ENCODE data around the gene CRYBB3. TPM values are rescaled to one million over a fixed set of nuclear protein-coding genes. Genes with fewer than 3 reads are reported as not detected.

The CRYBB3 gene
- total and polyA plus RNA-seq, 2 donors (not counting 3 experiments of a cell fraction or from before 2014, with no cell fraction given) = 0.59 to 1.2 TPM

DNA sequence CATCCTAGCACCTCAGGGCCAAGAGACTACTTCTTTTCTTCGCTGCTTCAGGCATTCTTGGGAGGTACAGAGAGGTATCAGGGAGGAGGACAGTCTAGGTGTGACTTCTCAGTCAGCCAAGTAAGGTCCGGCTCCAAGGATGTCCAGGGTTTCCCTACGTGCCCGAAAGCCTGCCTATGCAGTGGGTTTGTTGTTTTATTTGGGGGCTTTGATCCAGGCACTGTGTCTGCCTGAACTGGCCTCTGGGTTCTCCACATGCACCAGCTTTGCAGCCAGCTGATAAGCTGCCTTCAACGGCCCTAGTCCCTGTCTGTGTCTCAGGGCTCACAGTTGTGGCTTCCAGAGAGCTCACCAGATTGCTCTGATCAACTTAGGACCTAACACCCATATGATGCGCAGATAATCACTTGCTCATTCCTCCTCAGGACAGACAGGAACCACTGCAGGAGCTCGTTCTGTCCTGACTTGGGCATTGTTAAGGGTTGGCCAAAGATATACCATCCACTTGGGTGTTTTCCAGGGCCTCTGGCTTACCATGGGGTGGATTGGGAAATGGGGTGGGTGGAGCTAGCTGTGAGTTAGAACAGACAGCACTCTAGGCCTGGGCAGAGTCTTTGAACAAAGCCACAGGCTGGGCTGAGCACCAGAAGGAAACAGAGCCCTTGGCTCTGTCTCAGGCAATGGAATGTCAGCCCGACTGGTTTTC, 45.5 kb upstream of the CRYBB3 start:
- intact Hi-C loops (cut with micrococcal nuclease) = no loop called here
- no peak overlapping the region for H3K27ac ChIP-seq (ENCODE audit: insufficient read depth, low read depth, low read length)
- CTCF ChIA-PET = interaction anchor here (0.7 to 1.8 kb wide), 5 partner anchors 11 to 48 kb away, joined by 3 to 12 read pairs (median 4); no protein-coding TSS in a partner anchor
- H2AFZ ChIP-seq (ENCODE audit: low read depth, low read length) = no peak overlapping the region
- dilution Hi-C loops (cut with MboI; ENCODE audit: extremely low pct_ligation_motif_present, low sequenced_read_pairs) = no loop called here
- no peak overlapping the region for H3K4me2 ChIP-seq (ENCODE audit: insufficient read depth, low read length)
- peaks cover 3% of the 10 kb centered on the region for H3K4me1 ChIP-seq (ENCODE audit: control insufficient read depth, extremely low read depth, insufficient read depth, low read length)
- no peaks in the 10 kb centered on the region for H4K20me1 ChIP-seq (replicated peaks; ENCODE audit: control insufficient read depth, extremely low read depth, insufficient read depth, low read length)
- H3K36me3 ChIP-seq (ENCODE audit: control insufficient read depth in 2 of 2, extremely low read depth in 1 of 2, insufficient read depth in 2 of 2, low read length in 2 of 2) = no peaks in the 10 kb centered on the region
- no peaks in the 10 kb centered on the region for H3K79me2 ChIP-seq (ENCODE audit: control insufficient read depth, insufficient read depth, low read length)
- POLR2A ChIA-PET = interaction anchor here (1.0 kb wide), 1 partner anchor 48 kb away, joined by 3 read pairs; no protein-coding TSS in a partner anchor
- no peaks in the 10 kb centered on the region for H3K9me1 ChIP-seq (replicated peaks; ENCODE audit: control insufficient read depth, extremely low read depth, insufficient read depth, low read length)
- FAIRE-seq (peak; percentile 83), DNase-seq (ENCODE audit: low read depth, low spot score) (peak; percentile 55)
- no TSS peak for BruUV-seq (replicated peaks)
- H3K9me3 ChIP-seq (replicated peaks; ENCODE audit: control insufficient read depth, insufficient read depth, low read length) = no peaks in the 10 kb centered on the region
- no peak overlapping the region for H3K9ac ChIP-seq (replicated peaks; ENCODE audit: extremely low read depth, insufficient read depth, low read length)
- H3K4me3 ChIP-seq (replicated peaks in 1 of 3; ENCODE audit: insufficient read depth in 1 of 3, low read depth in 1 of 3, low read length in 3 of 3) = no peak overlapping the region
- TF ChIP-seq JUN (IDR thresholded peaks at IDR 0.05; ENCODE audit: borderline replicate concordance, insufficient read depth, insufficient read length, low read depth) = no peak
- no peaks in the 10 kb centered on the region for H3K27me3 ChIP-seq (ENCODE audit: control insufficient read depth in 2 of 2, insufficient read depth in 2 of 2, low read length in 2 of 2)

DNA sequence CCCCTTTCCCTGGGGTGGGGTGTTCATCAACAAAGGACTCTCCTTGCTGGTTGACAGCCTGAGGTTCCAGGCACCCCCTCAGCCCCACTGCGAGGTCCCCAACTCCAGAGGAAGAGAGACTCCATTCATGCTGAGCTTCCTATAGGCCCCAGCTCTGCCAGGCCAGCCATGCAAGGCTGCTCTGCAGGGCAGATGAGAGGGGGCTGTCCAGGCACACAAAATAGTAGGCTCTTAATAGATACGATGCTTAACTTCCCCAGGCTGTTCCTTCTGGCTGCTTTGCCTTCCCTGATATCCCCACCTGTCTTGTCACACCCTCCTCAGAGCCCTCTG, 45.0 kb upstream of the CRYBB3 start:
- no peaks in the 10 kb centered on the region for H3K9me3 ChIP-seq (replicated peaks; ENCODE audit: control insufficient read depth, insufficient read depth, low read length)
- intact Hi-C loops (cut with micrococcal nuclease) (no loop called here), dilution Hi-C loops (cut with MboI; ENCODE audit: extremely low pct_ligation_motif_present, low sequenced_read_pairs) (no loop called here)
- no peaks in the 10 kb centered on the region for H3K79me2 ChIP-seq (ENCODE audit: control insufficient read depth, insufficient read depth, low read length)
- H3K4me1 ChIP-seq (ENCODE audit: control insufficient read depth, extremely low read depth, insufficient read depth, low read length) = peaks cover 3% of the 10 kb centered on the region
- H3K4me3 ChIP-seq (replicated peaks in 1 of 3; ENCODE audit: insufficient read depth in 1 of 3, low read depth in 1 of 3, low read length in 3 of 3) = no peak overlapping the region
- no peaks in the 10 kb centered on the region for H4K20me1 ChIP-seq (replicated peaks; ENCODE audit: control insufficient read depth, extremely low read depth, insufficient read depth, low read length)
- H3K27me3 ChIP-seq (ENCODE audit: control insufficient read depth in 2 of 2, insufficient read depth in 2 of 2, low read length in 2 of 2) = no peaks in the 10 kb centered on the region
- no peak overlapping the region for H2AFZ ChIP-seq (ENCODE audit: low read depth, low read length)
- H3K4me2 ChIP-seq (ENCODE audit: insufficient read depth, low read length) = no peak overlapping the region
- FAIRE-seq (no peak), DNase-seq (ENCODE audit: low read depth, low spot score) (no peak)
- no TSS peak for BruUV-seq (replicated peaks)
- H3K36me3 ChIP-seq (ENCODE audit: control insufficient read depth in 2 of 2, extremely low read depth in 1 of 2, insufficient read depth in 2 of 2, low read length in 2 of 2) = no peaks in the 10 kb centered on the region
- no peak overlapping the region for H3K9ac ChIP-seq (replicated peaks; ENCODE audit: extremely low read depth, insufficient read depth, low read length)
- ChIA-PET CTCF (interaction anchor here (0.9 to 1.8 kb wide), 4 partner anchors 10 to 47 kb away, joined by 3 to 12 read pairs (median 4); no protein-coding TSS in a partner anchor), POLR2A (interaction anchor here (1.0 kb wide), 1 partner anchor 48 kb away, joined by 3 read pairs; no protein-coding TSS in a partner anchor)
- no peak for TF ChIP-seq POLR2A (IDR thresholded peaks at IDR 0.05; ENCODE audit: low read depth, low read length)
- no peak for TF ChIP-seq EZH2 (IDR thresholded peaks at IDR 0.05; ENCODE audit: borderline replicate concordance, low read depth, low read length, severe bottlenecking)
- TF ChIP-seq JUN (IDR thresholded peaks at IDR 0.05; ENCODE audit: borderline replicate concordance, insufficient read depth, insufficient read length, low read depth) = no peak
- TF ChIP-seq POLR2AphosphoS5 (IDR thresholded peaks at IDR 0.05; ENCODE audit: insufficient read depth, low read depth, low read length) = no peak
- TF ChIP-seq, protein P1, sequence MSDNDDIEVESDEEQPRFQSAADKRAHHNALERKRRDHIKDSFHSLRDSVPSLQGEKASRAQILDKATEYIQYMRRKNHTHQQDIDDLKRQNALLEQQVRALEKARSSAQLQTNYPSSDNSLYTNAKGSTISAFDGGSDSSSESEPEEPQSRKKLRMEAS (IDR thresholded peaks at IDR 0.05; ENCODE audit: insufficient read depth, insufficient read length) = no peak
- no peak for TF ChIP-seq FOS (IDR thresholded peaks at IDR 0.05; ENCODE audit: borderline replicate concordance, insufficient read depth, low read length)
- no peak for TF ChIP-seq GATA2 (IDR thresholded peaks at IDR 0.05; ENCODE audit: insufficient read depth, insufficient read length, low read depth, low read length)
- TF ChIP-seq MYC (IDR thresholded peaks at IDR 0.05; ENCODE audit: low read depth, low read length) = no peak
- TF ChIP-seq, protein P2, sequence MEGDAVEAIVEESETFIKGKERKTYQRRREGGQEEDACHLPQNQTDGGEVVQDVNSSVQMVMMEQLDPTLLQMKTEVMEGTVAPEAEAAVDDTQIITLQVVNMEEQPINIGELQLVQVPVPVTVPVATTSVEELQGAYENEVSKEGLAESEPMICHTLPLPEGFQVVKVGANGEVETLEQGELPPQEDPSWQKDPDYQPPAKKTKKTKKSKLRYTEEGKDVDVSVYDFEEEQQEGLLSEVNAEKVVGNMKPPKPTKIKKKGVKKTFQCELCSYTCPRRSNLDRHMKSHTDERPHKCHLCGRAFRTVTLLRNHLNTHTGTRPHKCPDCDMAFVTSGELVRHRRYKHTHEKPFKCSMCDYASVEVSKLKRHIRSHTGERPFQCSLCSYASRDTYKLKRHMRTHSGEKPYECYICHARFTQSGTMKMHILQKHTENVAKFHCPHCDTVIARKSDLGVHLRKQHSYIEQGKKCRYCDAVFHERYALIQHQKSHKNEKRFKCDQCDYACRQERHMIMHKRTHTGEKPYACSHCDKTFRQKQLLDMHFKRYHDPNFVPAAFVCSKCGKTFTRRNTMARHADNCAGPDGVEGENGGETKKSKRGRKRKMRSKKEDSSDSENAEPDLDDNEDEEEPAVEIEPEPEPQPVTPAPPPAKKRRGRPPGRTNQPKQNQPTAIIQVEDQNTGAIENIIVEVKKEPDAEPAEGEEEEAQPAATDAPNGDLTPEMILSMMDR (IDR thresholded peaks at IDR 0.05; ENCODE audit: extremely low read depth in 1 of 2, insufficient read depth in 1 of 2, low read depth in 1 of 2, low read length in 2 of 2) = no peak
- H3K27ac ChIP-seq (ENCODE audit: insufficient read depth, low read depth, low read length) = no peak overlapping the region
- H3K9me1 ChIP-seq (replicated peaks; ENCODE audit: control insufficient read depth, extremely low read depth, insufficient read depth, low read length) = no peaks in the 10 kb centered on the region

All from endothelial cell of umbilical vein (primary cell).